ENCODE measurements around the gene ATXN7L2.

The ATXN7L2 gene

DNA sequence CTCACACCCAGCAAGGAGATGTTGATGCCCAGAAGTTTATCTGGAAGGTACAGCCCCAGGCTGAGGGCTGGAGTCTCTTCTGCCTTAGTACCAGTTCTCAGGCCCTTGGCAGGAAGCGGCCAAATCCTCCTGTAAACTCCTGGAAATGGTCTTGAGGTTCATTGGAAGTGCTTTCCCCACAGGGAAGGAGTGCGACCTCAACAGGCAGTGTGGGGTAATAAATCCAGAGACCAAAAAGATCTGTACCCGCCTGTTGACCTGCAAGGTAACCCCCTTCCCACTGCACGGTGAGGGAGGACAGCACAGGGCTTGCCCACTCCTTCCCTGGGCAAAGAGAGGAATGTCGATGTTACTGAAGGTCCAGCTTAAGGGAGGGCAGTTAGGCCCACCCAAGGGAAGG is 4.5 kb downstream of the ATXN7L2 start:
- H3K27me3 ChIP-seq (ENCODE audit: control insufficient read depth, low read length) = no peaks in the 10 kb centered on the region
- H3K4me3 ChIP-seq (ENCODE audit: low read length) = no peak overlapping the region
- H3K79me2 ChIP-seq (ENCODE audit: control insufficient read depth, low read length) = peaks cover 14% of the 10 kb centered on the region
- H3K4me1 ChIP-seq (ENCODE audit: control insufficient read depth, low read length) = peaks cover 18% of the 10 kb centered on the region
- H3K36me3 ChIP-seq (ENCODE audit: control insufficient read depth, low read length) = peaks cover 21% of the 10 kb centered on the region
- no peaks in the 10 kb centered on the region for H3K9me2 ChIP-seq (replicated peaks; ENCODE audit: control insufficient read depth, low read length)
- no peak overlapping the region for H3K27ac ChIP-seq (ENCODE audit: low read depth, low read length)
- TF ChIP-seq, protein P1, sequence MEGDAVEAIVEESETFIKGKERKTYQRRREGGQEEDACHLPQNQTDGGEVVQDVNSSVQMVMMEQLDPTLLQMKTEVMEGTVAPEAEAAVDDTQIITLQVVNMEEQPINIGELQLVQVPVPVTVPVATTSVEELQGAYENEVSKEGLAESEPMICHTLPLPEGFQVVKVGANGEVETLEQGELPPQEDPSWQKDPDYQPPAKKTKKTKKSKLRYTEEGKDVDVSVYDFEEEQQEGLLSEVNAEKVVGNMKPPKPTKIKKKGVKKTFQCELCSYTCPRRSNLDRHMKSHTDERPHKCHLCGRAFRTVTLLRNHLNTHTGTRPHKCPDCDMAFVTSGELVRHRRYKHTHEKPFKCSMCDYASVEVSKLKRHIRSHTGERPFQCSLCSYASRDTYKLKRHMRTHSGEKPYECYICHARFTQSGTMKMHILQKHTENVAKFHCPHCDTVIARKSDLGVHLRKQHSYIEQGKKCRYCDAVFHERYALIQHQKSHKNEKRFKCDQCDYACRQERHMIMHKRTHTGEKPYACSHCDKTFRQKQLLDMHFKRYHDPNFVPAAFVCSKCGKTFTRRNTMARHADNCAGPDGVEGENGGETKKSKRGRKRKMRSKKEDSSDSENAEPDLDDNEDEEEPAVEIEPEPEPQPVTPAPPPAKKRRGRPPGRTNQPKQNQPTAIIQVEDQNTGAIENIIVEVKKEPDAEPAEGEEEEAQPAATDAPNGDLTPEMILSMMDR (IDR thresholded peaks at IDR 0.05; ENCODE audit: low read depth, low read length, poor library complexity, severe bottlenecking) = peak; percentile 36
- TF ChIP-seq EZH2phosphoT487 (IDR thresholded peaks at IDR 0.05; ENCODE audit: borderline replicate concordance, low read length) = no peak
- H4K20me1 ChIP-seq (ENCODE audit: control insufficient read depth, insufficient read depth, low read depth, low read length) = no peaks in the 10 kb centered on the region
- no peak overlapping the region for H3K4me2 ChIP-seq (ENCODE audit: low read length)
- H3F3A ChIP-seq (ENCODE audit: control insufficient read depth, insufficient read depth) = no peaks in the 10 kb centered on the region
- no peaks in the 10 kb centered on the region for H3K9me3 ChIP-seq (ENCODE audit: control insufficient read depth, insufficient read depth, low read length)

DNA sequence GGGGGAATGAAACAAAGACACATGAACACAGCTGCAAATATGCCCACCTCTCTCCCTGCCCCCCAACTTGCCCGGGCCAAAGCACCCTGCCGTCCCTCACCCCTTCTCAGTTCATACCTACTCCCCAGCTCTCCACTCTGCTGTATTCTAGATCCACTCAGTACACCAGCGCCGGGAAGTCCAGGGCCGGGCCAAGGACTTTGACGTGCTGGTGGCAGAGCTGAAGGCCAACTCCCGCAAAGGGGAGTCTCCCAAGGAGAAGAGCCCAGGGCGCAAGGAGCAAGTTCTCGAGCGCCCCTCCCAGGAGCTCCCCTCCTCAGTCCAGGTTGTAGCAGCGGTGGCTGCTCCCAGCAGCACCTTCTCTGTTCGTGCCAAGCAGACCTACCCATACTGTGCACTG is 5.0 kb downstream of the ATXN7L2 start:
- Histone ChIP-seq H3K4me1 (ENCODE audit: control insufficient read depth, low read length) (peaks cover 20% of the 10 kb centered on the region), H3K79me2 (ENCODE audit: control insufficient read depth, low read length) (peaks cover 14% of the 10 kb centered on the region), H3K4me3 (ENCODE audit: low read length) (no peak overlapping the region), H3K27ac (ENCODE audit: low read depth, low read length) (no peak overlapping the region), H4K20me1 (ENCODE audit: control insufficient read depth, insufficient read depth, low read depth, low read length) (no peaks in the 10 kb centered on the region), H3K4me2 (ENCODE audit: low read length) (no peak overlapping the region), H3K9me2 (replicated peaks; ENCODE audit: control insufficient read depth, low read length) (no peaks in the 10 kb centered on the region), H3K9me3 (ENCODE audit: control insufficient read depth, insufficient read depth, low read length) (no peaks in the 10 kb centered on the region), H3F3A (ENCODE audit: control insufficient read depth, insufficient read depth) (no peaks in the 10 kb centered on the region; the same call in 1 of the 2 replicates), H3K27me3 (ENCODE audit: control insufficient read depth, low read length) (no peaks in the 10 kb centered on the region), H3K36me3 (ENCODE audit: control insufficient read depth, low read length) (peaks cover 21% of the 10 kb centered on the region)
- no peak for TF ChIP-seq EZH2phosphoT487 (IDR thresholded peaks at IDR 0.05; ENCODE audit: borderline replicate concordance, low read length)
- TF ChIP-seq, protein P1 (IDR thresholded peaks at IDR 0.05; ENCODE audit: low read depth, low read length, poor library complexity, severe bottlenecking) = no peak

DNA sequence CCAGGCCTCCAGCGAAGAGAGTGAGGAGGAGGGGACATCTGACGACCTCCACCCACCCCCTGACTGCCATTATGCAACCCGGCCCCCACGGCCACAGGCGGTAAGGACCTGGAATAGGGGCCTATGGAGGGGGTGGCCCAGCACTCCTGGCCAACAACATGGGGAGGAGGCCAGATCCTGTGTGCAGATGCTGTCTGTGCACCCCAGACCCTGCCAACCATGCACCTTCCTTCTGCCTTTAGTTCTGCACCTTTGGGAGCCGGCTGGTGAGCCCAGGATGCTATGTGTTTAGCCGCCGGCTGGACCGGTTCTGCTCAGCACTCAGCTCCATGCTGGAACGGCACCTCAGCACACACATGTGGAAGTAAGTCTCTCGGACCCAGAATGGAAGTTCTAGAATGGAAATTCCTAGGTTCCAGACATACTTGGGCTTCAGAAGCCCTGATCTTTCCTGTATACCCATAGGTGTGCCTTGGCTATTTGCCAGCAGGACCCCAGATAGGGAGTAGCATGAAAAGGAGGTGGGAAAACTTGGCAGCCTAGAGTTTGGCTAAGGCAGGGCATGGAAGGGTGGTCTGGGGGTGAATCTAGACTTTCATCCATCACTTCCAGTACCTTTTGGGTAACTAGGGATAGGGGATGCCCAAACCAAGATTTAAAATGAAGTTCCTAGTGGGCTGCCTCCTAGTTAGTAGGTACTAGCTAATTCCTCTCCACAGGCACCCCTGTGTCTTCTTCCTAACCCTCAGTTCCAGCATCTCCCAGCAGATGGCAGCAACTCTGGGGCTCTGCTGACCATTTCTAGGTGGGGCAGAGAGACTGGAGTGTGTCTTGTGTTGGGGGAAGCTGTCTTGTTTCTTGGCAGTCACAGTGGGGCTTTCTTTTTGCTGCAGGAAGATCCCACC is 6.6 kb downstream of the ATXN7L2 start:
- H3F3A ChIP-seq (ENCODE audit: control insufficient read depth, insufficient read depth) = no peaks in the 10 kb centered on the region; the same call in 1 of the 2 replicates
- H3K9me3 ChIP-seq (ENCODE audit: control insufficient read depth, insufficient read depth, low read length) = no peaks in the 10 kb centered on the region
- H3K9me2 ChIP-seq (replicated peaks; ENCODE audit: control insufficient read depth, low read length) = no peaks in the 10 kb centered on the region
- no peak overlapping the region for H3K4me2 ChIP-seq (ENCODE audit: low read length)
- no peak overlapping the region for H3K4me3 ChIP-seq (ENCODE audit: low read length)
- H3K27me3 ChIP-seq (ENCODE audit: control insufficient read depth, low read length) = no peaks in the 10 kb centered on the region
- H4K20me1 ChIP-seq (ENCODE audit: control insufficient read depth, insufficient read depth, low read depth, low read length) = no peaks in the 10 kb centered on the region
- H3K36me3 ChIP-seq (ENCODE audit: control insufficient read depth, low read length) = peaks cover 24% of the 10 kb centered on the region
- TF ChIP-seq, protein P1 (IDR thresholded peaks at IDR 0.05; ENCODE audit: low read depth, low read length, poor library complexity, severe bottlenecking) = peak; percentile 77
- no peak for TF ChIP-seq EZH2phosphoT487 (IDR thresholded peaks at IDR 0.05; ENCODE audit: borderline replicate concordance, low read length)
- H3K27ac ChIP-seq (ENCODE audit: low read depth, low read length) = no peak overlapping the region
- H3K79me2 ChIP-seq (ENCODE audit: control insufficient read depth, low read length) = peaks cover 15% of the 10 kb centered on the region
- peaks cover 18% of the 10 kb centered on the region for H3K4me1 ChIP-seq (ENCODE audit: control insufficient read depth, low read length)

Data from DOHH2 (cell line).